Raji (cell line): ENCODE measurements around the gene PTPRB.

Experiments
- POLR2A ChIP-seq: IDR thresholded peaks from 2 replicates; pipeline ENCODE4 v1.6.1; 2011; ENCODE audit warnings: low read depth, low read length, control low read depth; ENCODE audit not compliant: insufficient read depth

Gene PTPRB

DNA sequence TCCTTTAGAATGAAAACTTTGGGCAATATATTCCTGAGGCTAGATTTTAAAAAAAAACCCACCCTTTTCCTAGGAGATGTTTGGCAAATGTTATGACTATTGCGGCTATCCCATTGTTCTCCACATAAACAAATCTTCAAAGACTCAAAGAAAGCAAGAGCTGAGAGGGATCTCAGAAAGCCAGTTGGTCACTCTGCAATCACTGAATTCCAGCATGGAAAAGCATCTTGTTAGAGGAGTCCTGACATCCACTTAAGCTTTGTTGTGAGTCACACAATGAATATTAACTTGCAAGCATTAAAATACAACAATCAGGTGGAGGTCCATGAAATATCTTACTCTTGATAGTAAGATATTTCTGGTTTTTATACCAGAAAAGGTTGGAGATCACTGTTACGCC, 11.0 kb upstream of the PTPRB start:
- no peak for TF ChIP-seq POLR2A

- no peak for TF ChIP-seq POLR2A
These were observed 9.6 kb upstream of the PTPRB start for GRCh38 chr12:70646850-70647249.

- TF ChIP-seq POLR2A = no peak
These were observed 8.5 kb upstream of the PTPRB start for GRCh38 chr12:70645494-70646317.

- no peak for TF ChIP-seq POLR2A
These were observed 7.6 kb upstream of the PTPRB start for GRCh38 chr12:70644861-70645260.

- TF ChIP-seq POLR2A = no peak
These were observed 6.7 kb upstream of the PTPRB start for GRCh38 chr12:70643939-70644338.

GRCh38 chr12:70641691-70642090, 4.5 kb upstream of the PTPRB start:
- TF ChIP-seq POLR2A = no peak

DNA sequence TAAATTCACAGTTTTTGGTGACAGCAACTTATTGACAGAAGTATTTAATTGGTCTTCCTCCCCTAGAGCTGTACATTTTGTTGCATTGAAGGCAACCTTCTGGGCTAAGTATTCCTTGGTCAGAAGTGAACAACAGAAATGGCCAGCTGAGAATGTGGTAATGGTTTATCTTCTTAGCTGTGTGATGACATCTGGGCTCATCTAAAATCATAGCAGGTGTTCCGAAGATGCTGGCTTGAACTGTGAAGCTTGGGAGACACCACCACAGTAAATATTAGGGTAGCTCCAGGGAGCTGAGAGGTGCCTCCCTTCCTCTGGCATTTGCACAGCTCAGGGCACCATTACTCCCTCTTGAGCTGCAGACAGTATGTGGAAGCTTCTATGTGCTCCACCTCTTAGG, 3.7 kb upstream of the PTPRB start:
- TF ChIP-seq POLR2A = no peak

- no peak for TF ChIP-seq POLR2A
These were observed 2.3 kb upstream of the PTPRB start for GRCh38 chr12:70639535-70639934.

DNA sequence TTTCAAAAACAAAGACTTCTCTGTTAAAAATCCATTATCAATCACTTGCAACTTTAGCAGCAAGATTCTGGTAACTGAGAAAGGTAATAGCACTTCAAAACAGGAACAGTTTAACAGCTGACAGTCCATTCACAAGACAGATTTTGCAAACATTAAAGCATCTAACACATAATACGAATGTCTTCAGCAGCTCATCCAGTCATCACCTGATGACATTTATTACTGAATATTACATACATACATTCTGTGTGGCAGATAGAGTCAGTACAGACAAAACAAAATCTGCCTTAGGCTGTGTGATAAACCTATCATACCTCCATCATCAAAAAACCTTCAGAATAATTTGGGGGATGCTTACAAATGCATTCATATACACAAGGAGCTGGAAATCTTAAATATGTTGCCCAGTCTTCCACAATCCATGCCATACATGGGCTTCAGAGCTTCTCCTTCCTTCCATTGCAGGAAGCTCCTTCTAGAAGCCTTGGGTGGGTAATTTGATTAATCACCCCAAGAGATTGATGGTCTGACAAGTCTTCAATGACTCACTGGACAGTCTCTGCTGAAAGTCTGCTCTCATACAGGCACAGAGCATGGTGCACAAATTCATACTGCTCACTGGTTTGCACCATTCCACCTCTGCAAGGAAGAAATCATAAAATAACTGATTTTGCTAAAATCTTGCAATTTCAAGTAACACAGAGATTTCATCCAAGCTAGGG, 1.6 kb upstream of the PTPRB start:
- no peak for TF ChIP-seq POLR2A

DNA sequence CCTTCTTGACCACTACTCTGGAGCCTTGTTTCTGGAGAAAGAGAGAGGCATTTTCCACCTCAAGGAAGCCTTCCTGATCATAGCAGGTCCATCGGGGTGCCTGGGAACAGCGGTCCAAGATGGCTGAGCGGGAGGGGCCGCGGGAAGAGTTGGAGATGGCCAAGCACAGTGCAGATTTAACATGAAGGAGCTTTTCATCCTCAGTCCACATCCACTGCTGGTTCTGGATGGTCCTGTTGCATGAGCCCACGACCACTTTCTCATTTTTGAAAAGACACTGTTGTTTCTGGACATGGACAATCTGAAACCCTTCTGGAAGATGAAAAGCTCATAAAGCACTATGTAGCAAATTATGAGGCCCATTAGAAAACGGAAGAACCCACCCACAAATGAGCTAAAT, 1.5 kb downstream of the PTPRB start:
- TF ChIP-seq POLR2A = no peak

- TF ChIP-seq POLR2A = no peak
These were observed 8.3 kb downstream of the PTPRB start for GRCh38 chr12:70628701-70629480.

DNA sequence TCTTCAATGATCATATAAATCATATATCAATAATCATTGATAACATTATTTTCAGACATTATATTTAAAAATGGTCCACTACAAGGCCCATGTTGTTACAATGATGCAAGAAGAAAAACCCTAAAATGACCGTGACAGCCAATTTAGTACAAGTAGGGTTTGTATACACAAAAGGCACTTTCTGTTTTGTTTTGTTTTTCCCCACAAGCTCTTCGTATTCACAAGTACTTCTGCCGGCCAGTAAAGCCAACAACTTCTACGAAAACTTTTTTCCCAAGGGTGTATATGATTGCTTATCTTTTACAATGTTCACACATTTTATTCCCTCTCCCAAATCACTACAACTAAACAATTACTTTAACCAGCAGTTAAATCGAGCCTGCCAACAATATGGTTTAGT, 9.6 kb downstream of the PTPRB start:
- no peak for TF ChIP-seq POLR2A

GRCh38 chr12:70626180-70626579, 11.0 kb downstream of the PTPRB start:
- TF ChIP-seq POLR2A = no peak

GRCh38 chr12:70619471-70620152, 17.6 kb downstream of the PTPRB start:
- no peak for TF ChIP-seq POLR2A

- no peak for TF ChIP-seq POLR2A
These were observed 18.9 kb downstream of the PTPRB start for GRCh38 chr12:70618371-70618770.
